ENCODE data around the gene NAGPA. TPM values are rescaled to one million over a fixed set of nuclear protein-coding genes. Genes with fewer than 3 reads are reported as not detected.
"Not testable (repeated sequence)": the region's sequence is repeated elsewhere in the genome, so short reads cannot be mapped to it uniquely, and the experiment has no call there.

The NAGPA gene, protein sequence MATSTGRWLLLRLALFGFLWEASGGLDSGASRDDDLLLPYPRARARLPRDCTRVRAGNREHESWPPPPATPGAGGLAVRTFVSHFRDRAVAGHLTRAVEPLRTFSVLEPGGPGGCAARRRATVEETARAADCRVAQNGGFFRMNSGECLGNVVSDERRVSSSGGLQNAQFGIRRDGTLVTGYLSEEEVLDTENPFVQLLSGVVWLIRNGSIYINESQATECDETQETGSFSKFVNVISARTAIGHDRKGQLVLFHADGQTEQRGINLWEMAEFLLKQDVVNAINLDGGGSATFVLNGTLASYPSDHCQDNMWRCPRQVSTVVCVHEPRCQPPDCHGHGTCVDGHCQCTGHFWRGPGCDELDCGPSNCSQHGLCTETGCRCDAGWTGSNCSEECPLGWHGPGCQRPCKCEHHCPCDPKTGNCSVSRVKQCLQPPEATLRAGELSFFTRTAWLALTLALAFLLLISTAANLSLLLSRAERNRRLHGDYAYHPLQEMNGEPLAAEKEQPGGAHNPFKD
- total RNA-seq = 29.4 TPM

DNA sequence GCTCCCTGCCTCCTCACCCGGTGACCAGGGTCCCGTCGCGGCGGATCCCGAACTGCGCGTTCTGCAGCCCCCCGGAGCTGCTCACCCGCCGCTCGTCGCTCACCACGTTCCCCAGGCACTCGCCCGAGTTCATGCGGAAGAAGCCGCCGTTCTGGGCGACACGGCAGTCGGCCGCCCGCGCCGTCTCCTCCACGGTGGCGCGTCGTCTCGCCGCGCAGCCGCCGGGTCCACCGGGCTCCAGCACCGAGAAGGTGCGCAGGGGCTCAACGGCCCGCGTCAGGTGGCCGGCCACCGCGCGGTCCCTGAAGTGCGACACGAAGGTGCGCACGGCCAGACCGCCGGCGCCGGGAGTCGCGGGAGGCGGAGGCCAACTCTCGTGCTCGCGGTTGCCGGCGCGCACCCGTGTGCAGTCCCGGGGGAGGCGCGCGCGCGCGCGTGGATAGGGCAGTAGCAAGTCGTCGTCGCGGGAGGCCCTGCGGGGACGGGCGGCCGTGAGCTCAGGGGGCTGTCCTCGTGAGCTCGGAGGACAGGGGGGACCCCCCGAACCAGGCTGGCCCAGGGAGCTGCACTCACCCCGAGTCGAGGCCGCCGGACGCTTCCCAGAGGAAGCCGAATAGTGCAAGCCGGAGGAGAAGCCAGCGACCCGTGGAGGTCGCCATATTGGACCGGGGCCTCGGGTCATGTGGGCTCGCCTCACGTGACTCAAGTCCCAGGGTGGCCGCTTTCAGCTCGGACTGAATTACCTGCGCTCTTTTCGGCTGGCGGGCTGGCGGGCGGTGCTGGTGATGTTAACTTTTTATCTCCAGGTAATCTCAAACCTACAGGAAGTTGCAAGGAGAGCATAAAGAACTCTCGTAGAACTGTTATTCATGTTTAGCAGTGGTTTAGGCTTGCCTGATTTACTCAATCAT, at the start of gene NAGPA:
NAGPA (minus strand) TSS at position 680 of the 911 bp plus-strand sequence; CDS start at position 659, 21 bp downstream.
- peak; percentile 54 to 81 (median 76) for DNase-seq (ENCODE audit: low read depth in 2 of 3, low spot score in 2 of 3)

DNA sequence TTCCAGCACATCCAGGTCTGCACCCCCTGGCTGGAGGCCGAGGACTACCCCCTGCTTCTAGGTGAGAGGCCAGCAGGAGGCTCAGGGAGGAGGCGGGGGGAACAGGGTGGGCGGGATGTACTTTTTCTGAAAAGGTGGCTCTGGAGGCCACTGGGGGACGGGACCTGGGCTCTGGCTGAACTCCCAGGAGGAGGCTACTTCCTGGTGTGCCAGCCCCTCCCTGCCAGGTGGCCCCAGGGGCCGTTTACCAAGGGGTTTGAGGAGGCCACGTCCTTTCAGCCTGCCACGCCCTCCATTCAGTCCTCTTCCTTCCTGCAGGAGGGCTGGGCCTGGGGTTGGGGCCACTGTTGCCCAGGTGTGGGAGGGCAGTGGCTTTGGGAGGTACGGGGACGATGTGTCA, 47.3 kb upstream of the NAGPA start:
- not testable (repeated sequence) for DNase-seq (ENCODE audit: low read depth in 2 of 3, low spot score in 2 of 3)

- not testable (repeated sequence) for DNase-seq (ENCODE audit: low read depth in 2 of 3, low spot score in 2 of 3)
Observed at GRCh38 chr16:5080461-5080860, 46.7 kb upstream of the NAGPA start.

DNA sequence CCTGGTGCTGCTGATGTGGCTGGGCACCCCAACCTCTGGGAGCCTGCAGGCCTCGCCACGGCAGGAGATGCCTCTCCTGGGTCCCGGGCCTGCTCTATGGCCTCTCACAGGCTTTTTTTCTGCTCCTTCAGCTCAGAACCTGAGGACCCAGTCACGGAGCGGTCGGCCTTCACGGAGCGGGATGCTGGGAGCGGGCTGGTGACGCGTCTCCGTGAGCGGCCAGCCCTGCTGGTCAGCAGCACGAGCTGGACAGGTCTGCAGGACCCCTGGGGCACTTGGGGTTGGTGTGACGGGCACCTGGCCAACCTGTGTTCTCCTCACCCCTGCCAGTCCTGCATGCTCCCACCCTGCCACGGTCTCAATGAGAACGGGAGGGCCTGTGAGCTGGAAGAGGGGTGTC, 44.9 kb upstream of the NAGPA start:
- DNase-seq (ENCODE audit: low read depth in 2 of 3, low spot score in 2 of 3) = no peak

GRCh38 chr16:5077304-5077703, 43.6 kb upstream of the NAGPA start:
- DNase-seq (ENCODE audit: low read depth in 2 of 3, low spot score in 2 of 3) = no peak

- no peak for DNase-seq (ENCODE audit: low read depth in 2 of 3, low spot score in 2 of 3)
Observed at GRCh38 chr16:5075637-5076036, 41.9 kb upstream of the NAGPA start.

DNA sequence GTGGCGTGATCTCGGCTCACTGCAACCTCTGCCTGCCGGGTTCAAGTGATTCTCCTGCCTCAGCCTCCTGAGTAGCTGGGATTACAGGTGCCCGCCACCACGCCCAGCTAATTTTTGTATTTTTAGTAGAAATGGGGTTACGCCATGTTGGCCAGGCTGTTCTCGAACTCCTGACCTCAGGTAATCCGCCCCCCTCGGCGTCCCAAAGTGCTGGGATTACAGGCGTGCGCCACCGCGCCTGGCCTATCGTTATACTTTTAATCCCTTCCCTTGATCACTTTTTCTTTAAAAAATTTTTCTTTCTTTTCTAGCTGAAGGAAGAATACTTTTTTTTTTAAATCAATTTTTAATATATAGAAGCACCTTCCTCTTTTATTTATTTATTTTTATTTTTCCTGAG, 40.0 kb upstream of the NAGPA start:
- not testable (repeated sequence) for DNase-seq (ENCODE audit: low read depth in 2 of 3, low spot score in 2 of 3)

DNA sequence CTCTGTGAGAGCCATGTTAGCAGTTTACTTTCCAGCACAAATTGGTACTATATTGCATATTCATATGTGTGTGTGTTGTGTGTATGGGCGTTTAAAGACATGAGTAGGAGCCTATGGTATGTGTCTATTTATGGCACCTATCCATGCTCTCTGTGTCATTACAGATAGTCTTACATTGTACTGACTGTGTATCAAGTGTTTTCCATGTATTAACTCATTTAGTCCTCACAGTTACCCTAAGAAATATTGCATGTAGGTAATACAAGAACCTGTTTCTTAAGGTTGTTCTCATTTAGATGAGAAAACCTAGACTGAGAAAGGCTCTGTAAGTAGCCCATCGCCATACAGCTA, 39.5 kb upstream of the NAGPA start:
- no peak for DNase-seq (ENCODE audit: low read depth in 2 of 3, low spot score in 2 of 3)

DNA sequence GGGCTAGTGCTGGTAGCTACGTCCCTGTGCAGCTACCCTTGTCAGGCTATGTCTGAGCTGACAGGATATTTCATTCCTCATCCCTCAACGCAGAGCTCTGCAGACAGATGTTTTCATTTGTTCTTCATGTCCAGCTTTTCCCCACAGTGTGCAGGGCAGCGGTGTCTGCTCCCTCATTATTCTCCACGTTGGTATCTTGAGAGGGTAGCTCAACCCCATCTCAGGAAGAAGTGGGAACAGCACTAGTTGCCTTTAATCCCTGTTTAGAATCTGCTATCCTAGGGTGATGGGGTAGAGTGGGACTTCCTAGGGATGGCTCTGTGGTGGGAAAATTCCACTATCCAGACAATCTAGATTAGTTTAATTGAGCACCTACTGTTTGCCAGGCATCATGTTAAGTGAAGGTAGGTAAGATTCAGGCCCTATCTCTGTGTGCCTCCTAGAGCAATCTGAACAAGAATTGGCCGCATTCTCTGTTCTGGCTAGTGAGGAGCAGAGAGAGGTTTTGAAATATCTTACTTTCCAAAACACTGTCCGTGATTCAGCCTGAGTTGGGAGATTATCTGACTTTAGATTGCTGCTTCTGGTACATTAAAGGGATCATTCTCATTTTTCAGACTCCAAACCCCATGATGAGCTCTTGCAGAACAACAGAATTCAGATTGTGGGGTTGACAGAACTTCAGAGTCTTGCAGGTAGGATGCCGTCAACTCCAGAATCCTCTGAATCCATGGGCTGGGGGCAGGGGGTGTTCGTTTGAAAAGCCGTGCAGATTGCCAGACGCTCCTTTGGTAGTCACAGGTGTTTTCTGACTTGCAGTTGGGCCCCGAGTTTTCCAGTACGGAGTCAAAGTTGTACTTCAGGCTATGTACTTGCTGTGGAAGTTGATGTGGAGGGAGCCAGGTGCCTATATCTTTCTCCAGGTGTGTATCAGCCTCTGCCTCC, 38.9 kb upstream of the NAGPA start:
- no peak for DNase-seq (ENCODE audit: low read depth in 2 of 3, low spot score in 2 of 3)

- peak; percentile 81 to 89 (median 86) for DNase-seq (ENCODE audit: low read depth in 2 of 3, low spot score in 2 of 3)
Observed at GRCh38 chr16:5071681-5072333, 38.1 kb upstream of the NAGPA start, which contains the start of gene ALG1. TSS of gene ALG1 (plus strand) at chr16:5071843. CDS start at chr16:5071850, 7 bp downstream.

GRCh38 chr16:5071341-5071680, 37.6 kb upstream of the NAGPA start:
- DNase-seq (ENCODE audit: low read depth in 2 of 3, low spot score in 2 of 3) = no peak

DNA sequence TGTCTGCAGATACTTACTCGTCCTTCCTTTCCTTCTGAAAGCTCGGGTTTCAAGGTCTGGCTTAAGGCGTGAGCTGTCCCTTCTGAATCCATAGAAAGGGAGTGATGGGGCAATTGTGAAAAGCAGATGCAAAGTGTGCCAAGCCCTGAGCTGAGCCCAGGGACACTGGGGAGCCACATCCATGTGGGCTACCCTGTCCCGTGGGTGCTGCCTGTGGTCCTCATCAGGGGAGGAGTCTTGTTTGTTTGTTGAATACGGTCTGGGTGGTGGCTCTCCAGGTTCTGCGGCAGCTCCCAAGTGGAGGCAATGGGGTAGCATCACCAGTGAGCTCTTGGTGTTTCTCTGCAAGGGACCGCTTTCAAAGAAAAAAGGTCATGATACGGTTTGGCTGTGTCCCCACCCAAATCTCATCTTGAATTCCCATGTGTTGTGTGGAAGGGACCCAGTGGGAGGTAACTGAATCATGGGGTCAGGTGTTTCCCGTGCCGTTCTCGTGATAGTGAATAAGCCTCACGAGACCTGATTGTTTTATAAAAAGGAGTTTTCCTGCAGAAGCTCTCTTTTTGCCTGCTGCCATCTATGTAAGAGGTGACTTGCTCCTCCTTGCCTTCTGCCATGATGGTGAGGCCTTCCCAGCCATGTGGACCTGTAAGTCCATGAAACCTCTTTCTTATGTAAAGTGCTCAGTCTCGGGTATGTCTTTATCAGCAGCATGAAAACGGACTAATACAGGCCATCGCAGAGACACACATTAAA, 36.9 kb upstream of the NAGPA start:
- DNase-seq (ENCODE audit: low read depth in 2 of 3, low spot score in 2 of 3) = no peak

GRCh38 chr16:5069854-5070253, 36.1 kb upstream of the NAGPA start:
- no peak for DNase-seq (ENCODE audit: low read depth in 2 of 3, low spot score in 2 of 3)

DNA sequence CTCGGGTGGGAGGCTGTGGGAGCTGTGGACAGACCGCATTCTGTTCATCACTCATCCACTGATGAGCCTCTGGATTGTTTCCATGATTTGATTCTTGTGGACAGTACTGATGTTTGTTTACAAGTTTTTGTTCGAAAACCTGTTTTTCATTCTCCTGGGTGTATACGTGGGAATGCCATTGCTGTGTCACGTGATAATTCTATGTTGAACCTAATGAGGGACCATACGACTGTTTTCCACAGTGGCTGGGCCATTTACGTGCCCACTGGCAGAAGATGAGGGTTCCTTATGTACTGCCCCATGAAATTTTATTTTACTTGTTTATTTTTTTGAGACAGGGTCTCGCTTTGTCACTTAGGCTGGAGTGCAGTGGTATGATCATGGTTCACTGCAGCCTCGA, 35.3 kb upstream of the NAGPA start:
- DNase-seq (ENCODE audit: low read depth in 2 of 3, low spot score in 2 of 3) = no peak

DNA sequence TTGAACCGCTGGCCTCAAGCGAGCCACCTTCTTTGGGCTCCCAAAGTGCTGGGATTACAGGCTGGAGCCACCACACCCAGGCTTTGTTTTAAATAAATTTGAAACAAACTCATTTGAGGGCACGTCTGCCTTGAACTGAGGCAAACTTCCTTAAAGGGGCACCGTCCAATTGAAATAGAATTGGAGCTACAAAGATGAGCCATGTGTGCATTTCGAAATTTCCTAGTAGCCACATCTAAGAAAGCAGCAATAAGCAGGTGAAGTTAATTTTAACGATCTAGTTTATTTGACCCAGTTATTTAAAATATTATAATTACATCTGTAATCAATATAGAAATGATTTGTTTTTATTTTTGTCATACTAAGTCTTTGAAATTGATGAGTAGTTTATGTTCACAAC, 32.8 kb upstream of the NAGPA start:
- DNase-seq (ENCODE audit: low read depth in 2 of 3, low spot score in 2 of 3) = no peak

DNA sequence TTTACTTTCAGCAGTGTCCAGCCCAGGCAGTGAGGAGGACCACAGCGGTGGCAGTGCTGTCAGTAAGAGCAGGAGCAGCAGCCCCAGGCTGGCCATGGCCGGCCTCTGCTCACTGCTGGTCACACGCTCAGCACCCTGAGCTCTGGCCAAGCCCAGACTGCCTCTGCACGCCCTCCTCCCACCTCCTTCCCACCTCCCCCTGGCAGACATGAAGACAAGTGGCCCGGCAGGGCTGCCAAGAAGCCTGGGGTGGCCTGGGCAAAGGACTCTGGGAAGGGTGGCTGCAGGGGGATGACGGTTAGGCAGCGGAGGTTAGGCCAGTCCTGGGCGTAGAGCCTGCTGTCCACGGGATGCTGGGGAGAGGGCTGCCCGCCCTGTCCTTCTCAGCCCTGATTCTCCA, 32.1 kb upstream of the NAGPA start, which contains the start of gene C16orf89:
C16orf89 (minus strand) TSS at position 144 of the 400 bp plus-strand sequence; CDS start at position 96, 48 bp downstream.
- DNase-seq (ENCODE audit: low read depth in 2 of 3, low spot score in 2 of 3) = no peak

DNA sequence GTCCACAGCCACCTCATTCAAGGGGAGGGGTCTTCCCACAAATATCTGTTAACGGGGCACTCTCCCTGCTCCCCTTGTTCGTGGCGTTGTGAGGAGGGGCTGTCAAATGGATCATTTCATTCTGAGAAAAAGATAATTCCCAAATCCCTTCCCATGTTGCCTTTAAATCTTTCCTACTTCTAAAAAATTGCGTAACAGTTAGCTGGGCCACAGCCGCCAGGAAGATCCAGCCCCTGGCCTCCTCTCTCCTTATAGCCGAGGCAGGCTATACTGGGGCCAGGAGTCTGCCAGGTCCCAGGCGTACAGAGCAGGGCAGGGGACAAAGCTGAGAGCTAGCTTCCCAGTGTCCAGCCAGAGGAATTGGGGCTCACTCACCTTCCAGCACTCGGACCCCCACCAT, 31.6 kb upstream of the NAGPA start:
- no peak for DNase-seq (ENCODE audit: low read depth in 2 of 3, low spot score in 2 of 3)

DNA sequence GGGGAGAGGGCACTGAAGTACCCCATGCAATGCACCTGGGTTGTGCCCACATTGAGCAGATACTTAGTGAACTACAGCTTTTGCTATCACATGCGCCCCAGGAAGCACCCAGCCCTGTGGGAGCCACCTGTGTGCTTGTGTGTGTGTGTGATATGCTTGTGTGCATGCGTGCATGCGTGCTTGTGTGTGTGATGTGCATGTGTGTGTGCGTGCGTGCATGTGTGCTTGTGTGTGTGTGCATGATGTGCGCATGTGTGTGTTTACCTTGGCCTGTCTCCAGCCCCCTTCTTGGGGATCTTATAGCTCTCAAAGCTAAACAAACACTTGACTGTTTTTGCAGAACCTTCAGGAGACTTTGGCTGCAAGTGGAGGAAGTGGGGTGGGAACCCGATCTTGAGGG, 31.2 kb upstream of the NAGPA start:
- DNase-seq (ENCODE audit: low read depth in 2 of 3, low spot score in 2 of 3) = no peak

Data from hematopoietic multipotent progenitor cell (in vitro differentiated cells).